Measurements from ENCODE around the gene ITFG1. TPM values are rescaled to one million over a fixed set of nuclear protein-coding genes. Genes with fewer than 3 reads are reported as not detected.

The ITFG1 gene
- 26.1 and 28.5 TPM in 2 replicates for total RNA-seq

DNA sequence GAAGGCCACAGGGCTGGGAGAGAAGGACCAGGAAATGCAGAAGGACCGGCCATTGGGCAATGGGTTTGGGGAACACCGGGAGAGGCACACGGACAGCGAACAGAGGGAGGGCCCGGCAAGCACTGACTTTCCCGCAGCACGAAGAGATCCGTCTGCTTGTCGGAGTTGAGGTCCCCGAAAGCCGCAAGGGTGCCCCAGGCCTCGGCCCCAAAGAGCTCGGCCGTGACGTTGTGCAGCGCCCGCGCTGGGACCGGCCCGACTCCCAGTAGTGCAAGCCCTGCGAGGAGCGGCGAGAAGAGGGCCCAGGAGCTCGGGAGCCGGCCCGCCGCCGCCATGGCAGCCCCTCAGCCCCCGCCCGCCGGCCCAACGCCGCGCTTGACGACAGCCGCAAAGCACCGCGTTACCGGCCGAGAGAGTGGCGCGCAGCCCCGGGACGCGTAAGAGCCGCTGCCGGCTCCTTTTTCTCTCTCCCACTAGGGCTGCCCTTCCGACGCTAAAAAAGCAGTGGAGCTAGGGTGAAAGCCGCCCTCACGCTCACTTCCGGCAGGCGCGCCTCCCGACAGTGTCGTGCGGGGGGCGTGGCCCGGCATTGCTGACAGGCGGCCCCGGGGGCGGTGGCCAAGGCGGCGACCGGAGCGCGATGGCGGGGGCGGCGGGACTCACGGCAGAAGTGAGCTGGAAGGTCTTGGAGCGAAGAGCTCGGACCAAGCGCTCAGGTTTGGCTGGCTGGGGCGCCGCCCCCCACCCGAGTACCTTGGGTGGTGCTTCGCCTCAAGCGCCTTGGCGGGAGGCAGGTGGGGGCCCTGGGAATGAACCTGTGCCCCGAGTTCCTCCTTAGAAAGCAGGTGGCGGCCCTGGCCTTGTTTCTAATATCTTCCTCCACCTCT, at the start of gene ITFG1, which contains the start of gene PHKB:
TSS of gene ITFG1 (minus strand) at position 353 of the 887 bp plus-strand sequence. CDS start at position 335, 18 bp downstream.
TSS of gene PHKB (plus strand) at position 621 of the 887 bp plus-strand sequence. CDS start at position 641, 20 bp downstream.
- Mint-ChIP-seq H3K9me3 (no peaks in the 10 kb centered on the region), H3K27me3 (no peaks in the 10 kb centered on the region), H3K36me3 (ENCODE audit: low read depth) (peaks cover 17% of the 10 kb centered on the region), H3K4me1 (peaks cover 36% of the 10 kb centered on the region), H3K27ac (peak within 1 kb of the TSS; percentile 97), H3K4me3 (peak within 1 kb of the TSS; percentile 94)
- intact Hi-C loops (cut with micrococcal nuclease): loop anchor here (1.0 to 10.0 kb wide), 6 partner anchors 113 to 774 kb away; partner anchors contain the start of genes DNAJA2, NETO2, ORC6 and VPS35
- peak; percentile 99 for DNase-seq

DNA sequence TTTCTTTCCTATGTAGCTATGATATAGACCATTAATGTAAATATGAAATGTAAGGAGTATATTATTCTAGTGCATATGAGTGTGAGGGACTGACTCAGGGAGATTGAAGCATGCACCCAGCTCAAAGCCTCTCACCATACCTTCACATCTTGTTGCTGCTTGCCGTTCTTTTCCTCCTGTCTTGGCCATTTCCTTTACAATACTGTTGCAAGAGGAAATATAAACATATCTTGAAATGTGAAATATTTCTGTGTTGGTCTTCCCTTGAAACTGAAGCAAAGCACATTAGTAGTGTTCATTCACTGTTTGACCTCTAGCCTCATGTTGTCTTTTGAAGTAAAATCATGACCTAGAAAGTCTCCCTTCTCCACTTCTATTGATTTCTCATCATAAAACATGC, 46.8 kb upstream of the ITFG1 start:
- DNase-seq: no peak
- Mint-ChIP-seq H3K36me3 (ENCODE audit: low read depth) (peaks cover 28% of the 10 kb centered on the region), H3K27me3 (no peaks in the 10 kb centered on the region), H3K27ac (no peak overlapping the region), H3K4me1 (no peaks in the 10 kb centered on the region), H3K4me3 (no peak overlapping the region), H3K9me3 (no peaks in the 10 kb centered on the region)
- intact Hi-C loops (cut with micrococcal nuclease): no loop called here

DNA sequence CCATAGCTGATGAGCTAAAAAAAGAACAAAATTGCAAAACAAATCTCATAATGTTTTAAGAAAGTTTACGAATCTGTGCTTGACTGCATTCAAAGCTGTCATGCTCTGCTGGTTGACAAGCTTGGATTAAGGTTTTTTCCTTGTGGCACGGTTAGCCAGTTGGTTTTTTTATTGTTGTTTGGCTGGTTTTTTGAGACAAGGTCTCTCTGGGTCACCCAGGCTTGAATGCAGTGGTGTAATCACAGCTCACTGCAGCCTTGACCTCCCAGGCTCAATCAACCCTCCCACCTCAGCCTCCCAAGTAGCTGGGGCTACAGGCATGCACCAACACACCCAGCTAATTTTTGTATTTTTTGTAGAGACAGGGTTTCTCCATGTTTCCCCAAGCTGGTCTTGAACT, 45.9 kb upstream of the ITFG1 start:
- no peaks in the 10 kb centered on the region for H3K27me3 Mint-ChIP-seq
- no peak overlapping the region for H3K4me3 Mint-ChIP-seq
- H3K27ac Mint-ChIP-seq: no peak overlapping the region
- intact Hi-C loops (cut with micrococcal nuclease): no loop called here
- peaks cover 26% of the 10 kb centered on the region for H3K36me3 Mint-ChIP-seq (ENCODE audit: low read depth)
- no peaks in the 10 kb centered on the region for H3K9me3 Mint-ChIP-seq
- H3K4me1 Mint-ChIP-seq: no peaks in the 10 kb centered on the region
- DNase-seq: no peak

DNA sequence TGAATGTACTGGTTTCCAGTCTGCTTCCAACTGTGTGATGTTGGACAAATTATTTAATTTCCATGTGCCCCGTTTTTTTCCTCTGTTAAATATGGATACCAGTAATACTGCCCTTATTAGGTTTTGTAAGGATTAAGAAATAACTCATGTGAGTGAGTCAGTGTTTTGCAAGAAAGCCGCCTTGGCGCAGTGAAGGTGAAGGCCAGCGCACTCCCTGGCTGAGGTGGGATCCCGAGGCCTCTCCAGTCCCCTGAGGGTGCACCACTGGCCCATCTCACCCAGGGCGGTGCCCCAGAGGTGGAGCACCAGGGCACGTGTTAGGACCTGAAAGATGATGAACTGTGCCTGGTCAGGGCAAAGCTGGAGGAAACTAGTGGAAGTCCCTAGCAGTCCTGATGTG, 43.7 kb upstream of the ITFG1 start:
- H3K27ac Mint-ChIP-seq: no peak overlapping the region
- intact Hi-C loops (cut with micrococcal nuclease): no loop called here
- H3K9me3 Mint-ChIP-seq: no peaks in the 10 kb centered on the region
- no peaks in the 10 kb centered on the region for H3K27me3 Mint-ChIP-seq
- no peaks in the 10 kb centered on the region for H3K4me1 Mint-ChIP-seq
- peaks cover 39% of the 10 kb centered on the region for H3K36me3 Mint-ChIP-seq (ENCODE audit: low read depth)
- H3K4me3 Mint-ChIP-seq: no peak overlapping the region
- DNase-seq: no peak

DNA sequence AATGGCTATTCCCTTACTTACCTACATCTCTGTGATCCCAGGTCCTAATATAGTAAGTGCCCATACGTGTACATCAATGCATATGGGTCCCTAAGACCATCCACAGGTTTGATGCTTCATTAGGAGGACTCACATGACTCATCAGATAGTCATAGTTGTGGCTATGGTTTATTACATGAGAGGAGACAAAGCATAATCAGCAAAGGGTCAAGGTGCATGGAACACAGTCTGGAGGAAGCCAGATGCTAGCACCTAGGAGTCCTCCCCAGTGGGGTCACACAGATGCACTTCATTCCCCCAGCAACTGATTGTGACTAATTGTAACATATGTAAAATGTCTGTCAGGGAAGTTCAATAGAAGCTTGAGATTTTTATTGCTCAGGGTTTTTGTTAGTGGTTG, 43.1 kb upstream of the ITFG1 start:
- Mint-ChIP-seq H3K4me1 (no peaks in the 10 kb centered on the region), H3K27ac (no peak overlapping the region), H3K9me3 (no peaks in the 10 kb centered on the region), H3K4me3 (no peak overlapping the region), H3K36me3 (ENCODE audit: low read depth) (peaks cover 41% of the 10 kb centered on the region), H3K27me3 (no peaks in the 10 kb centered on the region)
- intact Hi-C loops (cut with micrococcal nuclease): no loop called here
- DNase-seq: no peak

DNA sequence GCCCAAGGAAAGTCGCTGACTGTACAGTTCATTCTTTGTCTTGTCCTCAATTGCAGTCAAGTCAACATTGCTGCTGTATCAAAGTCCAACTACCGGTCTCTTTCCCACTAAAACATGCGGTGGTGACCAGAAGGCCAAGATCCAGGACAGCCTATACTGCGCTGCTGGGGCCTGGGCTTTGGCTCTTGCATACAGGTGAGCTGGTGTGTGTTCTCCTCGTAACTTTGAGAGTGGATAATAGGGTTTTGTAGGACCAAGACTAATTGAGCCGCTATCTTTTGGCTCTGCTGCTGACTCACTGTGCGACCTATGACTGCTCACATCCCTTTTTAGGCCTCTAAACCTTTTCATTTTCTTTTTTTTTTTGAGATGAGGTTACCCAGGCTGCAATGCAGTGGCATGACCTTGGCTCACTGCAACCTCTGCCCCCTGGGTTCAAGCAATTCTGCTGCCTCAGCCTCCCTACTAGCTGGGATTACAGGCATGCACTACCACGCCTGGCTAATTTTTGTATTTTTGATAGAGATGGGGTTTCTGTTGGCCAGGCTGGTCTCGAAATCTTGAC, 38.9 kb upstream of the ITFG1 start:
- no peak overlapping the region for H3K27ac Mint-ChIP-seq
- H3K4me3 Mint-ChIP-seq: no peak overlapping the region
- H3K9me3 Mint-ChIP-seq: peaks cover 6% of the 10 kb centered on the region
- DNase-seq: no peak
- H3K4me1 Mint-ChIP-seq: no peaks in the 10 kb centered on the region
- intact Hi-C loops (cut with micrococcal nuclease): no loop called here
- H3K27me3 Mint-ChIP-seq: no peaks in the 10 kb centered on the region
- peaks cover 40% of the 10 kb centered on the region for H3K36me3 Mint-ChIP-seq (ENCODE audit: low read depth)

DNA sequence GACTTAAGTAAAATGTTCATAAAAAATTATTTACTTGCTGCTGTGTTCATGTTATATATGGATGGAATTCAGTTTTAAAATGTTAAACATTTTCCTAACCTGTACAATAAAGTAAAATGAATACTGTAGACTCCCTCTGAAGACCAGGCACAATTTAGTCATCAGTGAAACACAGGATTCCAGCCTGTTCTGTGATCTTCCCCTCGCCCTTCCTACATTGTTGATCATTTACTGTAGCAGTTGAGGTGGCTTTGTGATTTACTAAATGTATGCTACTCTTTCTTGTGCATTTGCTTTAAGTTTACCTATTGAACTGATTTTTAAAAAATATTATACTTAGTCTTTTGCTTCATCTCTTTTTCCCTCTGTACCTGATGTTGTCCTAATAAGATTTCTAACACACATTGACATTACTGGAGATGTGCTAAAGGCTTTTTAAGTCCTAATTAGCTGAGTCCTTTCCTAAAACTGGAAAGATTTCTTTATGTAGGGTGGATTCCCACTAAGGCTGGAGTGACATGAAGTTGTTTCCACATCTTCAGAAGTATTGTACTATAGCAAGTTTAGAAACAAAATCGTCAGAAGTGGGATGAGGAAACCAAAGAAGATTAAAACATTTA, 38.3 kb upstream of the ITFG1 start:
- intact Hi-C loops (cut with micrococcal nuclease): no loop called here
- Mint-ChIP-seq H3K36me3 (ENCODE audit: low read depth) (peaks cover 37% of the 10 kb centered on the region), H3K4me1 (peaks cover 2% of the 10 kb centered on the region), H3K27me3 (no peaks in the 10 kb centered on the region), H3K27ac (no peak overlapping the region), H3K9me3 (peaks cover 6% of the 10 kb centered on the region), H3K4me3 (no peak overlapping the region)
- no peak for DNase-seq

DNA sequence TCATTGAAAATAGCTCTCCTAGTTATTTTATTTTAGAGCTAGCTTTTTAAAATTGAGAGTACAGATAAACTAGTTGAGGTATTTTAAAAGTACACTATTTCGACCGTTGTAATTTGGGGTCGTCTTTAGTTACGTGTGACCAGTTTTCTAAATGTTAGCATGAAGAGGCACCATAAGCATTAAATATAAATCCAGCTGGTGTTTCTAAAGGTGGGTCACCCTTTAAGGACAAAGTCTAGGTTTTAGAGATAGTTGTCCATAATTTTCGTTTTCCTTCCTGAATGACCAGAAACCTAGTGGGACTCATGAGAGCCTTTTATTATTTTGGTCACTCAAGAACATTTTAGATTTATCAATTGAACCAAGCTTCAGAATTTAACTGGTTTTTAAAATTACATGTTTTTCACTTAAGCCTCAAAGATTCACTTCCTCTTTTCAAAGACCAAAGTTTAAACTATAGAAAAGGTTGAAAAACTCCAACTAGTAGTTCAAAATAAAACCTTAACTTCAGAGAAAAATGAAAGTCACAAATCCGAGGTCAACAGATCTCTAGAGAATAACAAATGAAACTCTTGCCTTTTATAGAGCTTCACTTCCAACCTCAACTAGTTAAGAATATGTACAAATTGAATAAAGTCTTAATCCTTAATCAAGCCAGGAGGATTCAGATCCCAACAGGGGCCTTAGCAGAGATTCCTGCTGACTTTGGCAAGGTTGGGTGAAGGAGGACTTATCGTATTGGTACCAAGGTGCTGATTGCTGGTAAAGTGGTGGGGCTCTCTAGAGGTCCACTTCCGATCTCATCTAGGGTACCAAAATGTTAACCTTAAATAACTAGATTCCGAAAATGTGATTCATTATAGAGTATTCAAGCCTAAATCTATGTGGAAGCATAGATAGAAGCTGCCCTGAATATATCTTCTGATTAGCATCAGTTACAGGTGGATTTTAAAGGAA, 32.8 kb upstream of the ITFG1 start:
- H3K4me3 Mint-ChIP-seq: no peak overlapping the region
- intact Hi-C loops (cut with micrococcal nuclease): no loop called here
- H3K27me3 Mint-ChIP-seq: no peaks in the 10 kb centered on the region
- no peak for DNase-seq
- H3K4me1 Mint-ChIP-seq: peaks cover 15% of the 10 kb centered on the region
- peaks cover 20% of the 10 kb centered on the region for H3K36me3 Mint-ChIP-seq (ENCODE audit: low read depth)
- H3K27ac Mint-ChIP-seq: no peak overlapping the region
- H3K9me3 Mint-ChIP-seq: peaks cover 23% of the 10 kb centered on the region

DNA sequence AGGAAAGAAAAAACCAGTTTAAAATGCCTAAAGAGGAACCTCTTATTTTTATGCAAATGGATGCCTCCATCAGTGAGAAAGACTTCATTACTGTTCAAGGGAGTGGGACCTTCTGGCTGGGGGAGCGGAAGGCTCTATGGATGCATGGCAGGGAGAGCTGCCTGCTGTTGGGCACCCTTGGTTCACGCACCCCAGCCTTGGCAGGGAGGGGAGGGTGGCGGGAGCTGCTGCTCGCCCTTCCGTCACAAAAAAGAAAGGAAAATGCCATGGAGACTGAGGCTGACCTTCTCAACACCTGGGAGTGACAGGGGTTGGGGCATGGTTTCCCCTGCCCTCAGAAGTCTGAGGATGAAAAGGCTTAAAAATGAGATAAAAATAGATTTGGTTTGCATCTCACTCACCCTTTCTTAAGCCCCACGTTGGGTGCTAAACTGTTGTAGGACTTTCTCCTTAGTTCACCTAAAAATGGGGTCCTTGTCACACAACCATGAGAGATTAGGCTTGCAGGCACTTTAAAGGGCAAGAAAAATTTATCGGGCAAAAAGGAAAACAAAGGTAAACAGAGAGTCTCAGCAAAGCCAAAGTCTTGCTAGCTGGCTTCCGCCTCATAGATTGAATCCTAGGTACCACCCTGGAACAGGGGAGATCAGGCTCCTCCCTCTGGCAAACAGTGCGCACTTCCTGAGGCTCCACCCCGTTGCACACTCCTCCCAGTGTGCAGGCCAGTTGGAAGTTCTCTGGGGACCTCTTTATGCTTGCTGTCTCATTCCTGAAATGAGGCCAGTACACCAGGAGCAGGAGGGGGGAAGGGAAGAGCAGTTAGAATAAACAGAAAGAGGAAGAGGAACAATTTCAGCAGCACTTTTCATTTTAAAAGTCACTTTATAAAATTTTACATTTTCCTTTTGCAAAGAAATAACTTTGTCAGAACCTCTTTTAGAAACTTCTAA, 31.8 kb upstream of the ITFG1 start:
- Mint-ChIP-seq H3K27me3 (no peaks in the 10 kb centered on the region), H3K27ac (peak overlapping the region; percentile 54), H3K4me1 (peaks cover 15% of the 10 kb centered on the region), H3K9me3 (peaks cover 31% of the 10 kb centered on the region), H3K4me3 (peak overlapping the region; percentile 70), H3K36me3 (ENCODE audit: low read depth) (peaks cover 24% of the 10 kb centered on the region)
- intact Hi-C loops (cut with micrococcal nuclease): no loop called here
- DNase-seq: no peak

DNA sequence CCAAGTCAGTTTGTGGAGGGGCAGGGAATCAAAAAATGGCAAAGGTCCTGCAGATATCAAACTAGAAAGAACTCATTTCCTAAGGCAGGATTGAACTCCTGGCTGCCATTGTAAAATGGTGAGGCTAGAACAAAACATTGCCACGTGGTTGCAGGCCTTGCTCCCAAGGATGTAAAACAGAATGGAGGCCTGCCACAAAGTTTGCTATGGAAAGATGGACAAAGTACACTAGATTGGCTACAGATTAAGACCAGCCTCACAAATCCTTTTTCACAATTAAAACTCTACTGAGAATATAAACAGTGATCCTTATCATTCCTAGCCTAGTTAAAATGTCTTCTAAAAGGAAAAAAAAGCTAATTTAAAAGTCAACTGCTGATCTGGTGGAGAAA, 31.2 kb upstream of the ITFG1 start:
- DNase-seq: no peak
- Mint-ChIP-seq H3K36me3 (ENCODE audit: low read depth) (peaks cover 24% of the 10 kb centered on the region), H3K27ac (no peak overlapping the region), H3K4me3 (peak overlapping the region; percentile 3), H3K9me3 (peaks cover 31% of the 10 kb centered on the region), H3K4me1 (peaks cover 15% of the 10 kb centered on the region), H3K27me3 (no peaks in the 10 kb centered on the region)
- intact Hi-C loops (cut with micrococcal nuclease): no loop called here

DNA sequence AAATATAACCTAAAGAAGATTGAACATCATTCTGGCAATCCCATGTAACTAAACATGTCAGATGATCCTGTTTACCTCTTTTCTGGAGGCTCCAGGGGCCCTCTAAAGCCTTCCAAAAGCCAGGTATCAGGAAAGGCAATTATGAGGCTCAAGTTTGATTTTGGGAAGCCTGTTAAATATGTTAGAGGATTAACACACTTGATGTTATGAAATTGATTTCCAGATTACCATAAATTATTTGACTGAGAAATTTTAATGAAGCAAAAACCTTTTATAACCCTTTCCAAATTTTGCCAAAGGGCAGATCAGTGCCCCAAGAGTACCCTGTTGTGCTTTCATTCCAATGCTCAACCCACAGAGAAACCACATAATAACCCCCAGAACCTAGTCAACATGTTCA, 29.6 kb upstream of the ITFG1 start:
- no peak for DNase-seq
- intact Hi-C loops (cut with micrococcal nuclease): no loop called here
- Mint-ChIP-seq H3K4me3 (no peak overlapping the region), H3K27me3 (no peaks in the 10 kb centered on the region), H3K27ac (no peak overlapping the region), H3K36me3 (ENCODE audit: low read depth) (peaks cover 28% of the 10 kb centered on the region), H3K4me1 (peaks cover 15% of the 10 kb centered on the region), H3K9me3 (peaks cover 29% of the 10 kb centered on the region)

DNA sequence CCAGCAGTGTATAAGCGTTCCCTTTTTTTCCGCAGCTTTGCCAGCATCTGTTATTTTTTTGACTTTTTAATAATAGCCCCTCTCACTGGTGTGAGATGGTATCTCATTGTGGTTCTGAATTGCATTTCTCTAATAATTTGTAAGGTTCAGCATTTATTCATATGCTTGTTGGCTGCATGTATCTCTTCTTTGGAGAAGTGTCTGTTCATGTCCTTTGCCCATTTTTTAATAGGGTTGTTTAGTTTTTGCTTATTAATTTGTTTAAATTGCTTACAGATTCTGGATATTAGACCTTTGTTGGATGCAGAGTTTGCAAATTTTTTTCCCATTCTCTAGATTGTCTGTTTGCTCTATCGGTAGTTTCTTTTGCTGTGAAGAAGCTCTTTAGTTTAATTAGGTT, 27.2 kb upstream of the ITFG1 start:
- Mint-ChIP-seq H3K36me3 (ENCODE audit: low read depth) (peaks cover 28% of the 10 kb centered on the region), H3K4me3 (no peak overlapping the region), H3K9me3 (peaks cover 29% of the 10 kb centered on the region), H3K27me3 (no peaks in the 10 kb centered on the region), H3K4me1 (peaks cover 11% of the 10 kb centered on the region), H3K27ac (no peak overlapping the region)
- no peak for DNase-seq
- intact Hi-C loops (cut with micrococcal nuclease): no loop called here
